K562 (cell line): ENCODE results near the gene RHOXF2B.

Experiments
- CREB3 ChIP-seq: fragments of 450-650 bp; conservative IDR thresholded peaks from 2 replicates; pipeline ENCODE4 v1.6.1; 2016; ENCODE audit warnings: missing genetic modification characterization, low read depth, mild to moderate bottlenecking, missing compliant biosample characterization, moderate library complexity
- MAX ChIP-seq: sonication (generic); formaldehyde crosslinking; IDR thresholded peaks from 2 replicates; pipeline ENCODE4 v1.9.0; 2022; ENCODE audit warnings: mild to moderate bottlenecking, missing genetic modification reagents
- POLR2A ChIP-seq: fragments of 450-650 bp; conservative IDR thresholded peaks from 2 replicates; pipeline ENCODE4 v1.6.1; 2016
- RAD51 ChIP-seq: fragments of 450-650 bp; IDR thresholded peaks from 2 replicates; pipeline ENCODE4 v1.7.1; 2016; ENCODE audit warnings: low read depth, mild to moderate bottlenecking, borderline replicate concordance
- ZNF274 ChIP-seq: IDR thresholded peaks from 2 replicates; pipeline ENCODE4 v1.6.1; 2011; ENCODE audit warnings: low read depth, mild to moderate bottlenecking, low read length, moderate library complexity, borderline replicate concordance

DNA sequence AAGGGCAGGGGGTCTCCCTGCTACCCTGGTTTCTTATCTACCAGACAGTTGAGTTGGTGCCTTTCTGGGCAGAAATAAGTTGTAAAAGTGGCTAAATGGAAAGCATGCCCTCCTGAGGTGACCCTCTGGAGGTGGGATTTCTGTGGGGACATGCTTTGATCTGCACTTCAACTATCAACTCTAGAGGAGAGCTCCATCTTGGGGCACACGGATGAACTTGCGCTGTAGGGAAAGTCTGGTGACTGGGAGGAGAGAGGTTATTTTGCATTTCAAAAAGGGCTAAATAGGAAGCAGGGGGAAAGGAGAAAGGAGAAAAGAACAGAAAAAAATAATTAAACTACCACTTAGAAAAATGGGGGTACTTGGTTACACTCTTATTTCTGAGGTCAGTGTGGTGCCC lies 12.7 kb upstream of the RHOXF2B start:
- no peak for TF ChIP-seq ZNF274
- TF ChIP-seq MAX (CRISPR knock-in tag), result no peak
- TF ChIP-seq POLR2A, result no peak
- no peak for TF ChIP-seq RAD51
- TF ChIP-seq CREB3 (tag), result no peak
